Testis (tissue), 3 donors: ENCODE measurements around the gene CNNM3. TPM values are rescaled to one million over a fixed set of nuclear protein-coding genes. Genes with fewer than 3 reads are reported as not detected.

Source experiments
- DNase-seq: peaks from one replicate; pipeline ENCODE4 v3.0.0-alpha.2; 2019
- H3K27ac ChIP-seq, 2 donors: fragments of 200-600 bp; sonication (generic); one replicate each; pipeline ENCODE4 v1.5.1; 2019
- H3K27me3 ChIP-seq: fragments of 200-600 bp; sonication (generic); one replicate; pipeline ENCODE4 v1.5.1; 2019
- H3K36me3 ChIP-seq: fragments of 200-600 bp; sonication (generic); one replicate; pipeline ENCODE4 v1.5.1; 2017; ENCODE audit warnings: low read depth; ENCODE audit errors: missing control alignments
- H3K4me1 ChIP-seq: fragments of 200-600 bp; sonication (generic); one replicate; pipeline ENCODE4 v1.5.1; 2019
- H3K4me3 ChIP-seq, 2 donors: fragments of 200-600 bp; sonication (generic); one replicate each; pipeline ENCODE4 v1.5.1; 2017 to 2019
- H3K9me3 ChIP-seq: fragments of 200-600 bp; sonication (generic); one replicate; pipeline ENCODE4 v1.5.1; 2017
- POLR2A ChIP-seq: fragments of 450-650 bp; IDR thresholded peaks from one replicate; pipeline ENCODE4 v1.6.1; 2017; ENCODE audit warnings: antibody characterized with exemption, mild to moderate bottlenecking, moderate library complexity
- WGBS, 2 donors: methylation state at CpG; one replicate each; pipeline ENCODE4 v1.1.5; 2018; 5-methylcytosine and 5-hydroxymethylcytosine counted together
- intact Hi-C: fragments of 100-400 bp; cut with DNase I; formaldehyde crosslinking; loops from one replicate; pipeline ENCODE4 v1.15.1; 2023; ENCODE audit warnings: low total_unique reads
- polyA plus RNA-seq: library from polyadenylated mRNA; stranded (reverse); fragments of 350-450 nt; fragmentation: Illumina TruSeq; extraction: RNeasy Lipid Tissue Mini Kit (QIAGEN cat#74804); gene quantifications from one replicate; pipeline ENCODE4 v1.2.3, GENCODE V29; 2014; ENCODE audit warnings: low read depth, low replicate concordance; ENCODE audit not compliant: insufficient read depth
- total RNA-seq, 2 donors: library from RNA; depleted of rRNA; stranded (reverse); fragments of >200 nt; gene quantifications; one replicate each; pipeline ENCODE4 v1.2.3, GENCODE V29; 2016
- TF ChIP-seq, protein P1 (sequence below), 3 experiments: fragments of 450-650 bp in 2 of 3; fragments of 200-600 bp in 1 of 3; sonication (generic) in 1 of 3; IDR thresholded peaks; one replicate each; pipeline ENCODE4 v1.5.1; 2016 to 2019; ENCODE audit warnings: antibody characterized with exemption in 3 of 3, mild to moderate bottlenecking in 2 of 3, moderate library complexity in 1 of 3

The CNNM3 gene
- total and polyA plus RNA-seq, 3 donors from 2014 or later, result 32.2 to 33.6 (median 33.5) TPM

DNA sequence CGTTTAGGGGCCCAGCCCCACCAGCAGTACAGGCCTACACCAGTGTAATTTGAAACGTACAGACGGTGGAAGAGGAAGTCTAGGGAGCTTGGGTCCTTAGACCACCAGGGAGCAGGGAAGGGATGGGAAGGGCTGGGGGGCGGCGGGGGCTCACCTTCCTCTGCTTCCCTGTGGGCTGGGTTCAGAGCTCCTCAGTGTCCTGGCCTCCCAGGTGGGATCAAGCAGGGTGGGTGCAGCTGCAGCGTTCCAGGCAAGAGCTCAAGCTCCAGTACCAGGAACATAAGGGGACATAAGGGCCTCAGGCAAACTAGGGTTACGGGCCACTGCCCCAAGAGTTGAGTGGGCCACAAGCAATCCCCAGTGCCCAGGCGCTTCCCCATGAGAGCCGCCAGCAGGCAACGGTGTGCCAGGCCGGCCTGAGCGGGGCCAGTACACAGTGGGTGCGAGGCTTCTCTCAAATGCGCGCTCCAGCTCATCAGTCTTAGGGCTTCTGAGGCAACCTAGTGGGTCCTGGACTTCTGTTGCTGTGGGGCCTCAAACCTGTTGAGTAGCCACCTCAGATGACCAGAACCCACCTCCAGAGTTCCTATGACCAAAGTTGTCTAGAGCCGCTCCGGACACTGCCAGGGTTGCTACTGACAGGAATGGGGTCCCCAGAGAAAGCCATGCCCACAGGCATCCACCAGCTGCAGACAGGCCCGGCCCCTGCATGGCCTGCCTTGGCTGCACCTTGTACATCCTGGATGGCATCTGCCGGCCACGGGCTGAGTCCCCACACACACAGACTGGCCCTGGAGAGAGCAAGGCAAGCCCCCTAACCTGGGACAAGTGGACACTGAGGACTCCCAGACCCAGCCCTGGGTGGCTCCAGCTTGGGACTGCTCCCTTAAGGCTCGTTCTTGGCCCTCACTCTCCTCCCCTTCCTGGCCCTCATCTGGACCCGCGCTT, 22.6 kb downstream of the CNNM3 start:
- H3K36me3 ChIP-seq, result no peaks in the 10 kb centered on the region
- H3K4me1 ChIP-seq, result peaks cover 6% of the 10 kb centered on the region
- H3K9me3 ChIP-seq, result no peaks in the 10 kb centered on the region
- H3K27ac ChIP-seq, result no peak overlapping the region
- no peak for DNase-seq
- TF ChIP-seq POLR2A, result no peak
- TF ChIP-seq, protein P1, sequence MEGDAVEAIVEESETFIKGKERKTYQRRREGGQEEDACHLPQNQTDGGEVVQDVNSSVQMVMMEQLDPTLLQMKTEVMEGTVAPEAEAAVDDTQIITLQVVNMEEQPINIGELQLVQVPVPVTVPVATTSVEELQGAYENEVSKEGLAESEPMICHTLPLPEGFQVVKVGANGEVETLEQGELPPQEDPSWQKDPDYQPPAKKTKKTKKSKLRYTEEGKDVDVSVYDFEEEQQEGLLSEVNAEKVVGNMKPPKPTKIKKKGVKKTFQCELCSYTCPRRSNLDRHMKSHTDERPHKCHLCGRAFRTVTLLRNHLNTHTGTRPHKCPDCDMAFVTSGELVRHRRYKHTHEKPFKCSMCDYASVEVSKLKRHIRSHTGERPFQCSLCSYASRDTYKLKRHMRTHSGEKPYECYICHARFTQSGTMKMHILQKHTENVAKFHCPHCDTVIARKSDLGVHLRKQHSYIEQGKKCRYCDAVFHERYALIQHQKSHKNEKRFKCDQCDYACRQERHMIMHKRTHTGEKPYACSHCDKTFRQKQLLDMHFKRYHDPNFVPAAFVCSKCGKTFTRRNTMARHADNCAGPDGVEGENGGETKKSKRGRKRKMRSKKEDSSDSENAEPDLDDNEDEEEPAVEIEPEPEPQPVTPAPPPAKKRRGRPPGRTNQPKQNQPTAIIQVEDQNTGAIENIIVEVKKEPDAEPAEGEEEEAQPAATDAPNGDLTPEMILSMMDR (IDR thresholded peaks at IDR 0.05), result no peak
- no peaks in the 10 kb centered on the region for H3K27me3 ChIP-seq
- no peak overlapping the region for H3K4me3 ChIP-seq
- intact Hi-C loops, result no loop called here
- WGBS, 2 donors, result 88 to 100% methylated on average over 3 to 20 of the region's 23 CpGs

DNA sequence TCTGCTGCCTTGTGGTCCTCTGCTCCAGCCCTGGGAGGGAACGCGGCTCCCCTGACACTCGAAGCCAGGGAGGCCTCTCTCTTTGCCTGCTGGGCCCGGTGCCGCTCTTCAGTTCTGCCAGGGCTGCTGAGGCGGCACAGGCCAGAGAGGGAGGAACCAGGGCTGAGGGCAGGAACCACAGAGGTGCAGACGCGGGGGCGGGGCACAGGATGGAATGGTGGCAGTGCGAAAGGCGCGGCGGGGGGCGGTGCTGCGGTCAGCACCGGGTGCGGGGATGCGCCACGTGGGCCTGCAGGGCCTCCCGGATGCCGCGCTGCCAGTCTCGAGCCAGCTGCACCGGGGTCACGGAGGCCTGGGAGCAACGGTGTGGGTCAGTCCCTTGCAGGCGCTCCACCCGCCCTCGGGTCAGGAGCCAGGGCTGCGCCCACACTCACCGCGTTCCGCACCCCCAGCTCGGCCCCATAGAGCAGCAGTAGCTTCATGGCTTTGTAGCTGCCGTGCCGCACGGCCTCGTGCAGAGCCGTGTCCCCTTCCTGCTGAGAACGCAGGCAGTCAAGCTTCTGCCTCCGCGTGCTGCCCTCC, 23.3 kb downstream of the CNNM3 start:
- no peaks in the 10 kb centered on the region for H3K27me3 ChIP-seq
- no peak for TF ChIP-seq POLR2A
- TF ChIP-seq, protein P1 (IDR thresholded peaks at IDR 0.05), result no peak
- intact Hi-C loops, result no loop called here
- no peak overlapping the region for H3K27ac ChIP-seq
- H3K36me3 ChIP-seq, result no peaks in the 10 kb centered on the region
- 52% methylated on average over 42 of the region's 42 CpGs; no CpG with 5 or more reads in 1 of the 2 donors for WGBS, 2 donors
- peaks cover 6% of the 10 kb centered on the region for H3K4me1 ChIP-seq
- no peak overlapping the region for H3K4me3 ChIP-seq
- peak; percentile 41 for DNase-seq
- no peaks in the 10 kb centered on the region for H3K9me3 ChIP-seq

DNA sequence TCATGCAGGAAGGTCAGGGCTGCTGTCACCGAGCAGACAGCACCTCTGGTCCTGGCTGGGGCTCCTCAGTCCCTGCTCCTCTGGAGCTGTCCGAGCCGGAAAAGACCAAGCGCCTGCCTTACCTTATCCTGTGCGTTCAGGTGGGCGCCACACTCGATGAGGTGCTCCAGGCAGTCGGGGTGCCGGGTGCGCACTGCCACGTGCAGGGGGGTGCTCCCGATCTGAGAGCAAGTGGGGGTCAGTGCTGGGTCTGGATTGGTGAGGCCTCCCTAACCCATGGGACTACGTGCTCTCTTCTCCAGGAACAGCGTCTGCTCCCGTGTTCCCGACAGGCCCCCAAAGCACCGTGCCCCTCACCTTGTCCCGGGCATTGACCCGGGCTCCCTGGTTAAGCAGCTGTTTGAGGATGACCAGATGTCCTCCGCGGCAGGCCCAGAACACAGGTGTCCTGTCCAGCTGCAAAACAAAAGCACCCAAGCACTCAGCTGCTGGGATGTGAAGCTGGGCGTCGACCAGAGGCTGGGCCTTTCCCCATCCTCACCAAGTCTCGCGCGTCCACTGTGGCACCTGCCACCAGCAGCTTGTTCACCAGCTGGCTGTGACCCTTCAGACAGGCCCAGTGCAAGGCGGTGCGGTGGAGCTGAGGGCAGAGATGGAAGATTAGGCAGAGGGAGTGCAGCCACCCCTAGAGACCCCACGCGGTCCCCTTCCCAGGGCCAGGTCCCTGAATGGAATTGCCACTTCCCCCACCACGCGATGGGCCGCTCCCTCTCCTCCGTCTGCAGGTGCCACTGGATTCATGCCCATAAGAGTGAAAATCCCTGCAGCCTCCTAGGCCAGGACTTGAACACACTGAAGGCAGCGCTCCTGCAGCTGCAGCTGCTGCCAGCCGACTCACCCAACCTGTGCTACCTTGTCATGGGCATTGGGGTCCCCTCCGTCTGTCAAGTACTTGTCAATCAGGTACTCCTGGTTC, 24.1 kb downstream of the CNNM3 start:
- peaks cover 6% of the 10 kb centered on the region for H3K4me1 ChIP-seq

More for the DNA sequence above, 24.1 kb downstream of the CNNM3 start:
- intact Hi-C loops, result no loop called here
- Histone ChIP-seq H3K27ac (no peak overlapping the region), H3K9me3 (no peaks in the 10 kb centered on the region), H3K4me3 (no peak overlapping the region), H3K27me3 (no peaks in the 10 kb centered on the region), H3K36me3 (no peaks in the 10 kb centered on the region)
- no peak for TF ChIP-seq POLR2A
- TF ChIP-seq, protein P1 (IDR thresholded peaks at IDR 0.05), result no peak
- 73 to 75% methylated on average over 4 to 37 of the region's 37 CpGs for WGBS, 2 donors
- no peak for DNase-seq
